A549 (cell line): ENCODE data around the gene SH3PXD2B.

Experiments
- CEBPB ChIP-seq, 2 experiments: fragments of >200 bp in 1 of 2; sonication (Bioruptor Twin) in 1 of 2; formaldehyde crosslinking in 1 of 2; IDR thresholded peaks; 2 replicates each; pipeline ENCODE4 v1.6.1; 2012 to 2016
- JUNB ChIP-seq: fragments of >200 bp; sonication (Bioruptor Twin); formaldehyde crosslinking; IDR thresholded peaks from 2 replicates; pipeline ENCODE4 v1.6.1; 2016
- MAFK ChIP-seq: fragments of 450-650 bp; IDR thresholded peaks from 2 replicates; pipeline ENCODE4 v1.6.1; 2014; ENCODE audit not compliant: partially characterized antibody
- MAX ChIP-seq: IDR thresholded peaks from 2 replicates; pipeline ENCODE4 v1.6.1; 2012
- NPAS2 ChIP-seq: fragments of 250-450 bp; sonication (Bioruptor Pico); IDR thresholded peaks from 2 replicates; pipeline ENCODE4 v1.8.0; 2022; ENCODE audit warnings: mild to moderate bottlenecking, moderate library complexity, borderline replicate concordance
- PHF8 ChIP-seq: fragments of 200-600 bp; sonication (generic); IDR thresholded peaks from 2 replicates; pipeline ENCODE4 v1.6.1; 2016; ENCODE audit warnings: low read depth, mild to moderate bottlenecking, antibody characterized with exemption, moderate library complexity, borderline replicate concordance
- POLR2A ChIP-seq: IDR thresholded peaks from 2 replicates; pipeline ENCODE4 v1.6.1; 2012; ENCODE audit warnings: mild to moderate bottlenecking, low read length
- RFX5 ChIP-seq: fragments of 450-650 bp; IDR thresholded peaks from 2 replicates; pipeline ENCODE4 v1.7.1; 2014; ENCODE audit warnings: antibody characterized with exemption, mild to moderate bottlenecking, moderate library complexity
- RNF2 ChIP-seq: fragments of 200-600 bp; sonication (generic); IDR thresholded peaks from 2 replicates; pipeline ENCODE4 v1.6.1; 2016; ENCODE audit warnings: low read depth, mild to moderate bottlenecking, antibody characterized with exemption, moderate library complexity, borderline replicate concordance
- SMC3 ChIP-seq: fragments of >200 bp; sonication (Bioruptor Twin); formaldehyde crosslinking; IDR thresholded peaks from 3 replicates; pipeline ENCODE4 v1.6.1; 2018; ENCODE audit warnings: inconsistent platforms
- SREBF2 ChIP-seq: fragments of 450-650 bp; IDR thresholded peaks from 2 replicates; pipeline ENCODE4 v1.6.1; 2014; ENCODE audit warnings: mild to moderate bottlenecking, moderate library complexity
- ZSCAN20 ChIP-seq: fragments of 250-450 bp; sonication (Bioruptor Pico); IDR thresholded peaks from 2 replicates; pipeline ENCODE4 v1.8.0; 2022; ENCODE audit warnings: mild to moderate bottlenecking, moderate library complexity
- TF ChIP-seq, protein P1 (sequence below): fragments of >200 bp; sonication (Bioruptor Twin); formaldehyde crosslinking; IDR thresholded peaks from 3 replicates; pipeline ENCODE4 v1.5.1; 2016

GRCh38 chr5:172385010-172385563, 69.2 kb downstream of the SH3PXD2B start:
- TF ChIP-seq MAFK (no peak), JUNB (no peak), RNF2 (no peak), POLR2A (no peak), ZSCAN20 (CRISPR knock-in tag) (no peak), MAX (no peak), CEBPB (IDR thresholded peaks at IDR 0.05) (no peak), SREBF2 (no peak), RFX5 (no peak), PHF8 (no peak), NPAS2 (CRISPR knock-in tag) (no peak), SMC3 (no peak)
- TF ChIP-seq, protein P1, sequence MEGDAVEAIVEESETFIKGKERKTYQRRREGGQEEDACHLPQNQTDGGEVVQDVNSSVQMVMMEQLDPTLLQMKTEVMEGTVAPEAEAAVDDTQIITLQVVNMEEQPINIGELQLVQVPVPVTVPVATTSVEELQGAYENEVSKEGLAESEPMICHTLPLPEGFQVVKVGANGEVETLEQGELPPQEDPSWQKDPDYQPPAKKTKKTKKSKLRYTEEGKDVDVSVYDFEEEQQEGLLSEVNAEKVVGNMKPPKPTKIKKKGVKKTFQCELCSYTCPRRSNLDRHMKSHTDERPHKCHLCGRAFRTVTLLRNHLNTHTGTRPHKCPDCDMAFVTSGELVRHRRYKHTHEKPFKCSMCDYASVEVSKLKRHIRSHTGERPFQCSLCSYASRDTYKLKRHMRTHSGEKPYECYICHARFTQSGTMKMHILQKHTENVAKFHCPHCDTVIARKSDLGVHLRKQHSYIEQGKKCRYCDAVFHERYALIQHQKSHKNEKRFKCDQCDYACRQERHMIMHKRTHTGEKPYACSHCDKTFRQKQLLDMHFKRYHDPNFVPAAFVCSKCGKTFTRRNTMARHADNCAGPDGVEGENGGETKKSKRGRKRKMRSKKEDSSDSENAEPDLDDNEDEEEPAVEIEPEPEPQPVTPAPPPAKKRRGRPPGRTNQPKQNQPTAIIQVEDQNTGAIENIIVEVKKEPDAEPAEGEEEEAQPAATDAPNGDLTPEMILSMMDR = no peak
